ENCODE results near the gene TRAIP.

- no peak for TF ChIP-seq POLR2A (IDR thresholded peaks at IDR 0.05; ENCODE audit: low read depth, low read length)
- TF ChIP-seq POLR2AphosphoS5 (IDR thresholded peaks at IDR 0.05; ENCODE audit: low read depth, low read length) = no peak
- TF ChIP-seq PAX5 (IDR thresholded peaks at IDR 0.05; ENCODE audit: insufficient read depth, low read length, severe bottlenecking) = no peak
Observed at GRCh38 chr3:49869525-49870126, 13.3 kb upstream of the TRAIP start, which contains the start of gene CAMKV.

Measured in GM12891 (cell line).